ENCODE results near the gene PASK.

PASK gene

DNA sequence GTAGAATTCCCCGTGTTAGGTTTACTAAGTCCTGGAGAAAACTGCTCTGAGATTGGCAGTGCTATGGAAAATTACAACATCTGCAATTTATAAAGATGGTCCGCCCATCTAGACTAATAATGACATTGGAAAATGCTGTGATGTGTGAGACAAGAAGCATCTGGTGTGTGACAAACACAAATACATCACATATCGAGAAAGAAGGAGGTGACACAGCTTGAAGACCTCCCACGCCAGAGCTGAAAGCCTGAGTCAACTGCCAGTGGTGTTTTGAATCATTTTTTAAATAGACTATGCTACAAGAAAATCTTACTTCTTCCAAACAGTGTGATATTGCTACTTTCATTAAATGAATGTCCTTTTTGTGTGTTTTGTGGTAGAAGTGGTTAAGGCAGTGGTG, 30.6 kb upstream of the PASK start:
- DNase-seq = no peak

DNA sequence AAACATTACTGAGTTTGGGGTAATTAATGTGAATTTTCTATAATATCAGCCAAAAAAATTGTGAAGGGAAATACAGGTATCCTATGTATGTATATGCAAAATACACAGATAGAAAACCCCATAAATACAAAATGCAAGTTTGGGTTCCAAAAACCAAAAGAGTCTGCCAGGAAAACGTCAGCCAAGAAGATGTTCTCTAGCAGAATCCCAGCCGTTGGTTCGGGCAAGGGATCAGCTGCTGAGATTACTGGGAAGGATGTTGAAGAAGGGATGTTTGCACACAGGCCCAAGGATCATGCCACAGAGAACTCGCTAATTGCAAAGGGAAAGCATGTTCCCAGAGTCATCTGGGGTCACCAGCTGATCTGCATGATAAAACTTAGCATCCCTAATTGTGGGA, 29.7 kb upstream of the PASK start:
- no peak for DNase-seq

DNA sequence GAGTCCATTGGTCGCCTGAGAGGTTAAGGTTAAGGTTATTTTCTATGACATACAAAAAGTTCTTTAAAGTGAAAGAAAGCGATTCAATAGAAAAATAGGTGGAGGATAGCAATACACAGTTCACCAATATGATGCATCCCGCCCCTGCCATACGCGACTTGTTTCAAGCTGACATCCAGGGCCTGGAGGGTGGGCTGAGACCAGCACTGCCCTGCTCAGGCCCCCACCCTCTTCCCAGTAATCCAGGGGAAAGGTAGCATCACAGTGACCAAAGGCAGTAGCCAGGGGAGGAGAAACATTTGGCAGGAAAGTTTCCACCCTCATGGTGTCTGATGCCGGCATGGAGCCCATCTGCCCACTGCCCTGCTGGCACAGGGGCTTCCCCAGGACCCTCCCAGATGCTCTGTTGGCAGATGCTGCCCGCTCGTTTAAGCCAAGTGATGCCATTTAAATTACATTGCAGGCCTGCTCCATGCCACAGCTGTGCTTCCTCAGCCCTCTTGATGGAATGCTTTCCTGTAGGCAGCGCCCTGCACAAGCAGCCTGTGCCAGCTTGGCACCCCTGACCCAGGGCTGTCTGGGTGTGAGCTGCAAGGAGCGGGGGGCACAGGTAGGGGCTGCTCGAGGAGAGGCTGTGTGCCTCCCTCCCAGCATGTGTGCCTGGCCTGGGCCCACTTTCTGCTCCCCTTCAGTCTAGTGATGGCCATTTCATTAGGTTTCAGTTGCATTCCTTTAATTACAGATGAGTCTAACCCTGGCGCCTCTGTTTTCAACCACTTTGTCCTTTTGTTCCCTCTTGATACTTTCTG, 28.5 kb upstream of the PASK start:
- DNase-seq = no peak

DNA sequence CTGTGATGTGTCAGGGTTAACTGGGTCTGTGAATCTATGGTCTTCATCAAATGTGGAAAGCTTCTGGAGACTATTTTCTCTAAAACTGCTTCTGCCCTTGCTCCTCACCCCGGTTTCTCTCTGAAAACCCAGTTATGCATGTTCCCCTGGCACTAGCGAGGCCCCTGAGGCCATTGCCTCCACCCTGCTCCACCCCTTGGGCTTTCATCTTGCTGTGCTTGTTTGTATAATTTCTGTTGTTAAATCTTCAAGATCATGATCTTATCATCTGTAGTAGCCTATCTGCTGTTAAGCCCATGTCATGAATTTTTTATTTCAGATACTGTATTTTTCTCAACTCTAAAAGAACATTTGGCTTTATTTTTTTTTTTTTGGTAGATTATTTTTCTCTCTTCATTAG, 24.3 kb upstream of the PASK start:
- DNase-seq = no peak

DNA sequence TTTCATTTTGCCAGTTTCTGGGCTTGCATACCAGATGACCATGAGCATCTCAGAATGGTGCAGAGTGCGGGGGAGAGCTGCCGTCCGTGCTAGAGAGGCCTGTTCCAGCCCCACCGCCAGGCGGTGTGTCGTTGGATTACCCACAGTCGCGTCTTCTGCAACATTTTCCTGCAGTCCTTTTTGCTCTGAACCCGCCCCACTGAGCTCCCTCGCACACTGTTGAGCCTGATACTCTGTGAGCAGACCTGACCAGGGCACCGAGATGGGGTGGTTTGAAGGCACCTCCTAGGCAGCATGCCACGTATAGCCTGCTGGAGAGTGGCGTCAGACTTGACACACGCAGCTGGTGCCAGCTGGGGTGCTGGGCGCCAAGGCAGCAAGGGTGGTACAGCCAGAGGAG, 19.1 kb upstream of the PASK start:
- no peak for DNase-seq

DNA sequence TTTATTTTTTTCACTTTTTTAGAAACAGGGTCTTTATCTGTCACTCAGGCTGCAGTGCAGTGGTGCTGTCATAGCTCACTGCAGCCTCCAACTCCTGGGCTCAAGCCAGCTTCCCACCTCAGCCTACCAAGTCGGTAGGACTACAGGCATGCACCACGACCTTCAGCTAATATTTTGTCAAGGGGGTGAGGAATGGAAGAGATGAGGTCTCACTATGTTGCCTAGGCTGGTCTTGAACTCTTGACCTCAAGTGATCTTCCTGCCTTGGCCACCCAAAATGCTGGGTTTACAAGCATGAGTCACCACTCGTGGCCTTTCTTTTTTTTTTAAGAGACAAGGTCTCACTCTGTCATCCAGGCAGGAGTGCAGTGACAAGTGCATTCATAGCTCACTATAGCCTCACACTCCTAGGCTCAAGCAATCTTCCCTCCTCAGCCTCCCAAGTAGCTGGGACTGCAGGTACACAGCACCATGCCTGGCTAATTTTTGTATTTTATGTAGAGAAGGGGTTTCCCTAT, 14.4 kb upstream of the PASK start:
- no peak for DNase-seq

DNA sequence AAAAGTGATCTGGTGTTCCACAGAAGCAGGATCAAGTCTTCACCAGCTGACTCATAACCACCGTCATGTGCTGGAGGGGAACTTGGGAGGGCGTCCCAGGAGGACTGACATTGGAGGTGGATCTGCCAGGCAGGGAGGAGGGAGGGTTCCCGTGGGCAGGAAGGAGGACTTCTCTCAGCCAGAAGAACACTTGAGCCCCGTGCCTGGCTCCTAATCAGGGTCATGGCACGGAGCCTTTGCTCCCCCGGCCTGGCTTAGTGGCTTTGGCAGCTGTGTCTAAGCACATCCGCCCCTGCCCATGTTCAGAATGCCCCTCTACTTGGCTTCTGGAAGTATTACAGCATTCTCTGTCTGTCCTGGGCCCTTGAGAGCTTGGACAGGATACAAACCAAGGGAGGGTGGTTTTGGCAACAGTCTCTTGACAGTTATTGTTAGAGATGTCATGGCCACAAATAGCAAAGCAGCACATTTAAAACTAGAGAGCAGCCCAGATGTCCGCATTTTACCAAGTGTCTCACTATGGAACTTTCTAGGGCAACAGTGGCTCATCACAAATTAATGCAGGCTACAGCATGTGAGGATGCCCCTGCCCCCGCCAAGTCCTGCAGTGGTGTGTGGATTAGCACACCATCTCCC, 12.5 kb upstream of the PASK start:
- DNase-seq = no peak

DNA sequence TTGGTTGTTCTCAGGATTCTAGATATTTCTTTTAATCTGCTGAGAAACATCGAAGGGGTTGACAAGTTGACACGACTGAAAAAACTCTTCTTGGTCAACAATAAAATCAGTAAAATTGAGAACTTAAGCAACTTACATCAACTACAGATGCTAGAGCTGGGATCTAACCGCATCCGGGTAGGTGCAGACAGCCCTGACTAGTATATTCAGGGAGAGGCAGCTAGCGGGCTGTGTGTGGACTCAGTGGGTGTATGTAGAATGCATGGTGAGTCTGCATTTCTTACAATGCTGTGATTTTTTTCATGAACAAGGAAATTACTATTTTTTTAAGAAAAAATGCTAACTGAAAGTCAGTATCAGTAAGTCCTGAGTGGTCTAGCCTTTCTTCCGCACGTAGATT, 11.0 kb upstream of the PASK start:
- DNase-seq = no peak

DNA sequence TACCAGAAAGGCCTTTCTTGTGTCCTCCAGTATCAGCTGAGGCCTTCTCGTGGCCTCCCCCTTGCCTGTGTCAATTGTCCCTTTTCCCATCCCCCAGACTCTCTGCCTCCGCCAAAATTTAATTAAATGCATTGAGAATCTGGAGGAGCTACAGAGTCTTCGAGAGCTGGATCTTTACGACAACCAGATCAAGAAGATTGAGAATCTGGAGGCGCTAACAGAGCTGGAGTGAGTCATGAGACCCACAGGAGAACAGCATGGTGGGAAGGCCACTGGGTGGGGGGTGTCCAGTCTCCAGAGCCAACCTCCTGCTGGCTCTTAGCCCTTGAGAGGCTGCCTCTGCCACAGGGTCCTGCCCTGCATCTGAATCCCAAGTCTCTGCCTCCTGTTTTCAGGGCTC, 9.8 kb upstream of the PASK start:
- no peak for DNase-seq

DNA sequence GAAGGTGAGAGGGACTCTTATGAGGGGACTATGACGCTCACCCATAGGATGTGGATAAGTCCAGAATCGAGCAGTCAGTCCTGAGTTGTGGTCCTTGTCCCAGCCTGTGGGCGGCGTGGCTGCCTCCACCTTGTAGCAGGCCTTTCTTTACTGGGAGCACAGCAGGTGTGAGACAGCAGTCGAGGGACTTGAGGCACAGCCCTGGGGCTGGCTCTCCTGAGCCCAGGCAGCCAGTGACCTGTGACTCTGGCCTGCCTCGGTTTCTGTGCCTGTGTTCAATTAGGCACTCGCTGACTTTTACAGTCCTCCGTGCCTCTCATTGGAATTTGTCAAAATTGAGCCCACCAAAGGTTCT, 9.3 kb upstream of the PASK start:
- no peak for DNase-seq

DNA sequence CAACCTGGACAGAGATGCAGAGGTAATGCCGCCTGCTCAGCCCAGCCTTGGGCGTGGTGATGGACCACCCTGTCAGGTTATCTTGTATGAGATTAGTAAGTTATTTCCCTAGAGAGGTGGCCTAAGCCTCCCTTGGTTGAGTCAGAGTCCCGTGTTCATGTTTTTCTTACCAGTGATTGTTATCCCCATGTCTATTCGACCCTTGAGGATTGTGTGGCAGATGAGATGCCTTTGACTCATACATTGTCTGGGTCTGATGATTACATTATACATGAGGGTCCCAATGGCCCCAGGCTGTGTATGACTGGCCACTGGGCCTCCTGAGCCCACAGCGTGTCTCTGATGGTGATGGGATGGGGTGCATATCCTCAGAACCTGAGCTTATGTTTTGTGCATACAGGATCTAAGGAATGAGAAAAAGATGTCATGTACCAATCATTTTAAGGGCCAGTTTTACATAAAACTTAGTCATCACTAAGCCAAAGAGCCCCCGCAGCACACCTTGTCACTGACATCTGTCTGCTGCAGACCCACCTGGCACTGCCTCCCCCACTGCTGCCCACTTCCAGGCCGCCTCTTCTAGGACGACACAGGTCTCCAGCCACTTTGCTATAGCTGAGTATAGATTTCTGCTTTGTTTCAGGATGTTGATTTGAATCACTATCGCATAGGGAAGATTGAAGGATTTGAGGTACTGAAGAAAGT, 8.7 kb upstream of the PASK start:
- no peak for DNase-seq

DNA sequence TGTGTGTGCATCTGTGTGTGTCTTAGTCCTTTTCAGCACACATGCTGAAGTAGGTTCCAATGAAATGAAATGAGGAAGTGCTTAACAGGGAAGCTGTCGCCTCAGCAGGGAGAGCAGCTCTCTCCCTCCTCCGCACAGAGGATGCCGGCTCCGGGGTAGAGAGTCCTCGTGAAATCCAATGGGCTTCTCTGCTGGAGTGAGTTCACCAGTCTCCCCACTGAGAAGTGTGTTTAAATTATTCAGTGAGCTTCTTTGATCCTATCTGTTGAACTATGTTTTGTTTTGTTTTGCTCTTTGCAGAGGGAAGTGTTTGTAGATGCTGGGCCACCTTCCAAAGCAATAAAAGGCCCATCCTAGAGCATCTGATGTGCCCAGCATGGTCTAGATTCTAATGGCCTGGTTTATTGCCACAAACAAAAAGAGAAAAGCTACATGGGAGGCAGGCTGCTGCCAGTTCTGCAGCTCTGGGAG, 7.7 kb upstream of the PASK start:
- peak; percentile 41 for DNase-seq

DNA sequence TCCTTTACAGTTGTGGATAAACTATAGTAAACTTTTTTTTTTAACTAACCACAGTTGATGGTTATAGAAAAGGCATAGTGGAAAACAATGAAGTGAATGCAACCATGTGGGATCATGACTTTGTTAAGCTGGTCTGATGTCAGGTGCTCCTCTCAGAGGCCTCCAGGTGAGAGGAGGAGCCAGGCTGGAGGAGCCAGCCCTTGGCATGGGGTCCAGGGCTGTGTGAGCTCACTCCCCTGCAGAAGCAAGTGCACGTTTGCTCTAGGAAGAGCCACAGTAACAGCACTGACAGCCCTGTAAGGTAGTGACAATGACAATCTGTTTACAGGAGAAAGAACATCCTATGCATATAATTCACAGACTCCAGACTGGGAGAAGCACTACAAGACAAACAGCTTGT, 6.7 kb upstream of the PASK start:
- DNase-seq = no peak

DNA sequence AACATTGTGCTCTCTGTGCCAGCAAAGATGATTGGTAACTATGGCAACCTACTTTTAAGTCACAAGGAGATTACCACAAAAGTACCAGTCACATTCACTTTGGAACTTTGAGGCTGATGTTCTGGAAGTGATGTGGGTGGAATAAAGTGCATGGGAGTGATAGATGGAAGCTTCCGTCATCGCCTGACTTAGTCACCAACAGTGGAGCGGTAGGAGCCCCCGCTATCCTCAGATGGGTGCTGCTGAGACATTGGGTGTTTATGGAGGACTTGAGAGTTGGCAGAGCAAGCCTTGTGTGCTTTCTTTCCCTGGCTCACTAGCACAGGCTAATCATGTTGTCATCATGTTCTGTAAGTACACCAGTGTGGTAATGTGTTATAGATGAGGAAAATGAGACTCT, 5.6 kb upstream of the PASK start:
- no peak for DNase-seq

DNA sequence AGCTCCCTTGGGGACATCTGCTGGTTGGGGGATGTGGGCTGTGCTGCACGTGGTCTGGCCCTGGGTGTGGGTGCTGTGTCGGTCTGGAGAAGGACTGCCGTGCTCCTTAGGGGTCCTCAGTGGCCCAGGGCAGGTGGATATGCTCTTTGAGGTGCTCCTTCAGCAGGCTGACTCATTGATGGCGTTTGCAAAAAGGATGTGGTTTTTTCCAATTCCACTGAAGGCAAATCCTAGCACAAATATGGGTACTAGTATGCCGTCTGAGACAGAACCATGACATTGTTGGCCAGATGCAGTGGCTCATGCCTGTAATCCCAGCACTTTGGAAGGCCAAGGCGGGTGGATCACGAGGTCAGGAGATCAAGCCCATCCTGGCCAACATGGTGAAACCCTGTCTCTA, 4.3 kb upstream of the PASK start:
- DNase-seq = no peak

DNA sequence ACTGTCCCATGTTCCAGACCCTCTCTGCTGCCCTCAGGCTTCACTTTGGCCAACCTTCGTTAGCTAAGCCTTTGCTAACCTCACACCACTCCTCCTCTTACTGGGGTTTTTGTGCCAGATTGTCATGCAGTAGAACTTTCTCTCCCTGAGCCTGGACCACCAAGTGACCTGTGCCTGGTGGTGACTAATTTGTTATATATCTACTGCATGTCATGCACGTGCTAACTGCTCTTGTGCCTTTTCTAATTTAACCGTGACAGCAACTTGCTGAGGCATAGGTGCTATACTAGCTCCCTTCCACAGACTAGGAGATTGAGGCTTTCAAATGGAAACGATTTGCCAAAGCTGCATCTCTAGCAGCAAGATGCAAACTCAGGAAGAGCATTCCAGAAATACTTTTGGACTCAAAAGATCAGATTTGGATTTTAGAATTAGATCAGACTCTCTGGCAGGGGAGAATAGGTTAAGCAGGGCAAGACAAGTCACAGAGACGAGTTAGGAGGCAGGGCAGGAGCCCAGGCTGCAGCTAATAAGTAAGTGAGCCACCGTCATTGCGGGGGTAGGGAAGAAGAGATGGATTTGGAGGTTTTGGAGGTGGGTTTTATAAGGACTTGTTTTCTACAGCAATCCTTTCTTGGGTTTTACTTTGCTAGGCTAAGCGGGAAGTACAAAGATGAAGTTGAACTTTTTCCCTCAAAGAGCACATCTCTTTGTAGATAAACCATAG, 2.8 kb upstream of the PASK start:
- DNase-seq = no peak

DNA sequence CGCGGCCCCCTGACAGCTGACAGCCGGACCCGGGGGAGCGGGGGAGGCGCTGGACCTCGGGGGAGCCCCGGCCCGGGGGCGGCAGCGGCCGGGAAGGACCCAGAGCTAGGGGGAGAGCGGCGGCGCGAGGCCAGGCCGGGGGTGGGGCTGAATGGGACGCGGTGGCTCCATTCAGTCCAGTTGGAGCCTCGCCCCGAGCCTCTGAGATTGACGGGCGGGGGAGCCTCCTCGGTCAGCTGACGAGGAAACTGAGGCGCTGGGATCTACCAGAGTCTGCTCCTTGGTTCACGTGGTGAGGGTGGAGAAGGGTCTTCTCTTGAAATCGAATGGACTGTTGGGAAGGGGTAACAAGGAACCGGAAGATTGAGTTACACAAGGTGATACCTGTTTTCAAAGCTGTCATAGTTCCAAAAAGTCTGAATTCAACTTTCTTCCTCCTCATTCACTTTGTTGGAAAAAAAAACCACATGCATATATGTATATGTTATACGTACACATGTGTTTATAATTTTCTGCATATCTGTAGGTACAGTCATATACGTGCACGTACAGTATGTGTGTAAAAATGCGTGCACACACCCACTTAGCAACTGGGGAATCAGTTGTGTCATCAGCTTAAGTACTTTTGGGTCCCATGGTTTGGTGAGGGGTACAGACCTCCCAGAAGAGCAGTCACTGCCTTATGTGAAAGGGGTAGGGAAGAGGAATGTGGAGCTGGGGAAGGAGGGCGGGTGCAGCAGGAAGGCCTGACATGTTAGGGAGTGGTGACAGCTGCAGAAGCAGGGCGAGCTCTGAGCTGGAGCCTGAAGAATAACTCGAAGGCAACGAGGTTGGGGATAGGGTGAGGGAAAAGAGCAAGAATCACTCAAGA, 1.6 kb upstream of the PASK start:
- DNase-seq = no peak

DNA sequence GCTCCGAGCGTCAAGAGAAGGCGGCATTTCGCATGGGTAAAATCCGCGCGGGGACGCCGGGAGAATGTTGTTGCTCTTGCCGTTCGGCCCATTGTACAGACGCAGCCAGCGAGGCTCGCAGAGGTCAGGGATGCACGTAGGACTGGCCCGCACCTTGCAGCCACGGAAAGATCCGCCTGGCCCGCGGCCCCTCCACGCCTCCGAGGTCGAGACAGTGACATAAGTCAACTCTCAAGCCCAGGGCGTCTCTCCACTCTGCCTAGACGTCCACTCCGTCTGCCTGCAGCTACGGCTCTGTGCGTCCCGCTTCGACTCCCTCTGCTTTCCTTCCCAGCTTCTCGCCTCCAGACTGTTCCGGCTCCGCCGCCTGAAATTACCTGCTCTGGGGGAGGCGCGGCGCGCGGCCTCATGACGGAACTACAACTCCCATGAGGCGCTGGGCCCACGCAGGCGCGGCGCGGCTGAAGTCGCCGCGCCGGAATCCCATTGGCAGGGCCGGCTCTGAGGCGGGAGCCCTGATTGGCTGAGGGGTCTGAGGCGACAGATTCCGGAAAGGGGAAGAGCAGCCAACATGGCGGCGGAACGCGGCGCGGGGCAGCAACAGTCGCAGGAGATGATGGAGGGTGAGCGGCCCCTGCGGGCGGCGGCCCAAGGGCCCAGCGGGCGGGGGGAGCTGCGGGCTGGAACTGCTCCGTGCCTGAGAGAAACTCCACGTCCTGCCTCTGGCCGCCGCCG, 820 bp upstream of the PASK start, which contains the start of gene PPP1R7:
Gene PPP1R7, plus strand, starts transcription at position 543 of the 735 bp plus-strand sequence. Its CDS starts 29 bp downstream, at position 572.
- DNase-seq = peak; percentile 85

DNA sequence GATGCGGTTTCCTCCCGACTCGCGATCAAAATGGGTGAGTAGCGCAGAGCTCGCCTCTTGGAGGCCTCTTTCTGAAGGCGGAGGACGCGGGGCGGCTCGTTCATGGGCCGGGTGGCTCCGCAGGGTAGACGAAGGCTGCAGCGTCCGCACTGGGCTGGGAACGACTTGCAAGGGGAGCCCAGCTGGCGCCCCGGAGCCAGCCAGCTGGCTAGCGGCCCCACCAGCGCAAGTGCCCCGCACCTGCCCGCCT, 328 bp upstream of the PASK start:
- DNase-seq = no peak

DNA sequence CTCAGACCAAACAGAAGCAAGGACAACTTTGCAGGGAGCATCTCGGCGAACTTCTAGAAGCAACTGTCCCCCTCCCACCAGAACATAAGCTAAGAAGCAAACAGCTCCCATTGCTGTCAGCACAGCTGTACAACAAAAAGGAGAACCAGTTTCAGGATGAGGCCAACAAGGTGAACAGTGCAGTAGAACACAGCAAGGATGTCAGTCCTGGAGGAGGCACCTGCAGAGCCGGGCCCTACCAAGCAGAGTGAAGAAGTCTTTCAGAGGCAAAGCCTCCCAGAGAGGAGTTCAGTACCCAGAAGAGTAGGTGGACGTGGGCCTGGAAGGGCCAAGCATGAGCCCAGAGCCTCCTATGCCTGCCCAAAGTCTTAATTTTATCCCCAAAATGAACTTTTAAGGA, 1.0 kb downstream of the PASK start:
- DNase-seq = no peak

DNA sequence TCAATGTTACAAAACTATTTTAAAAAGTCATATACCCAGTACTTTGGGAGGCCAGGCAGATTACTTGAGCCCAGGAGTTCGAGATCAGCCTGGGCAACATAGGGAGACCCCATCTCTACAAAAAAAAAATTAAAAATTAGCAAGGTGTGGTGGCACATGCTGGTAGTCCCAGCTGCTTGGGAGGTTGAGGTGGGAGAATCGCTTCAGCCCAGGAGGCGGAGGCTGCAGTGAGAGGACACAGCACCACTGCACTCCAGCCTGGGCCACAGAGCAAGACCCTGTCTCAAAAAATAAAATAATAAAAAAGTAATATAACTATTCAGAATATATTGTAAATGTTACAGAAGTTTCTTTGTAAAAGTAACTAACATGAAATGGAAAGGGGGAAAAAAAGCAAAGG, 1.9 kb downstream of the PASK start:
- DNase-seq = no peak

DNA sequence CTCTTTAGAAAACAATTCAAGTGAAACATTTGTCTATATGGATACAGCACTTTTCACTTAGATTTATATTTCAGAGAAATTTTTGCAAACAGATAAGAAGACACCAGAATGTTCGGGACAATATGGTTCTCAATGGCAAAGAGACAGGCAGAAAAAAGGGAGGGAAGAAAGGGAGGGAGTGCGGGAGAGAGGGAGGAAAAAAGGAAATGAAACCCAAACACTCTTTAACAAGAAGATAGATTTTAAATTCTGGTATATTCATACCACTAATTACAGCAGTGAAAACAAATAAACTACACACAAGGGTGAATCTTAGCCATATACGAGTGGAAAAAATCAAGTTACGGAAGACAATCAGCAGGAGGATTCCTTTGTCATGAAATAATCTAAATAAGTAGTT, 3.0 kb downstream of the PASK start:
- DNase-seq = no peak

Data from GDM1 (cell line).